Vagina (tissue), 2 donors: ENCODE measurements around the gene FAM53B.

Source experiments
- POLR2A ChIP-seq, 2 donors: fragments of 450-650 bp; IDR thresholded peaks; one replicate each; pipeline ENCODE4 v1.6.1; 2017; ENCODE audit warnings: antibody characterized with exemption in 2 of 2, mild to moderate bottlenecking in 2 of 2, moderate library complexity in 2 of 2
- TF ChIP-seq, protein P1 (sequence below), 3 experiments: fragments of 450-650 bp in 2 of 3; fragments of 200-600 bp in 1 of 3; sonication (generic) in 1 of 3; IDR thresholded peaks; one replicate each; pipeline ENCODE4 v1.5.1; 2017 to 2019; ENCODE audit warnings: antibody characterized with exemption in 3 of 3, mild to moderate bottlenecking in 2 of 3, moderate library complexity in 2 of 3

DNA sequence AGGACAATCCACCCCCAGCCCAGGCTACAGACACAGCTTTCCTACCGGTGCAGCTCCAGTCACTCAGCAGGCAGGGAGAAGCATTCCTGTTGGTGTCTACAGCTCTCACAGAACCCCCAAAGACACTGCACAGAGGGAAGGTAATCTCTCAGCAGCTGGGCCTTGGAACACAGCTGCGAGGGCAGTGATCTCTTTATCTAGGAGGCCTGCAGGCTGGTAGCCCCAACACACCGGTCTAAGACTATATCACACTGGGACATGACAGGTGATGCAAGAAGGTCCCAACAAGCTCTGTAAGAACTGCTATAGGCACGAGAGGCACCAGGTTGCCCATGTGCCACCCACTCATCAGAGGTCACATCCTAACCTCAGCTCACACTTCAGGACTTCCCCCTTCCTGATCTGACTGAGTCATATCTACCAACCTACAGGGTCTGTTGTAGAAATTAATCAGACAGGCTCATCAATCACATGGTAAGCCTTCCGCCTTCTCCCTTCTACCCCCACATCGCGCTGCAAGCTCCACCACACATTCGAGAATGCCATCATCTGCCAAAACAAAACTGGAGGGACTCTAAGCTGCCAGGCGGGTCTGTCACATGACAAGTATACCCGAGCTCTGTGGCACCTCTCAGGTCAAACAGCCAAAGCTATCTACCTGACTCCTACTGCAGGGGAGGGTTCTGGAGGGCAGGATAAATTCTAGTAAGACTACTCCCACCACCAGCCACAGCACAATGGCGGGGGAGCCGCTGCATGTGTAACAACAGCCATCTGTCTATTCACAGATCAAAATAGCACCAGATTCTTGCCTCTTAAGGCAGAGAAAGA, 26.1 kb downstream of the FAM53B start:
- TF ChIP-seq POLR2A (IDR thresholded peaks at IDR 0.05) = no peak
- TF ChIP-seq, protein P1, sequence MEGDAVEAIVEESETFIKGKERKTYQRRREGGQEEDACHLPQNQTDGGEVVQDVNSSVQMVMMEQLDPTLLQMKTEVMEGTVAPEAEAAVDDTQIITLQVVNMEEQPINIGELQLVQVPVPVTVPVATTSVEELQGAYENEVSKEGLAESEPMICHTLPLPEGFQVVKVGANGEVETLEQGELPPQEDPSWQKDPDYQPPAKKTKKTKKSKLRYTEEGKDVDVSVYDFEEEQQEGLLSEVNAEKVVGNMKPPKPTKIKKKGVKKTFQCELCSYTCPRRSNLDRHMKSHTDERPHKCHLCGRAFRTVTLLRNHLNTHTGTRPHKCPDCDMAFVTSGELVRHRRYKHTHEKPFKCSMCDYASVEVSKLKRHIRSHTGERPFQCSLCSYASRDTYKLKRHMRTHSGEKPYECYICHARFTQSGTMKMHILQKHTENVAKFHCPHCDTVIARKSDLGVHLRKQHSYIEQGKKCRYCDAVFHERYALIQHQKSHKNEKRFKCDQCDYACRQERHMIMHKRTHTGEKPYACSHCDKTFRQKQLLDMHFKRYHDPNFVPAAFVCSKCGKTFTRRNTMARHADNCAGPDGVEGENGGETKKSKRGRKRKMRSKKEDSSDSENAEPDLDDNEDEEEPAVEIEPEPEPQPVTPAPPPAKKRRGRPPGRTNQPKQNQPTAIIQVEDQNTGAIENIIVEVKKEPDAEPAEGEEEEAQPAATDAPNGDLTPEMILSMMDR (IDR thresholded peaks at IDR 0.05) = no peak
